MM.1S (cell line): Measurements from ENCODE around the gene PLEKHA1.

Source experiments
- EZH2 ChIP-seq: fragments of 300-600 bp; sonication (generic); optimal IDR thresholded peaks from 2 replicates; pipeline ENCODE3; 2017; ENCODE audit warnings: low read depth, mild to moderate bottlenecking, antibody characterized with exemption, low read length, mixed read lengths
- TF ChIP-seq, protein P1 (sequence below): fragments of 300-600 bp; sonication (generic); IDR thresholded peaks from 2 replicates; pipeline ENCODE4 v1.5.1; 2016; ENCODE audit warnings: antibody characterized with exemption, low read length, mixed read lengths

DNA sequence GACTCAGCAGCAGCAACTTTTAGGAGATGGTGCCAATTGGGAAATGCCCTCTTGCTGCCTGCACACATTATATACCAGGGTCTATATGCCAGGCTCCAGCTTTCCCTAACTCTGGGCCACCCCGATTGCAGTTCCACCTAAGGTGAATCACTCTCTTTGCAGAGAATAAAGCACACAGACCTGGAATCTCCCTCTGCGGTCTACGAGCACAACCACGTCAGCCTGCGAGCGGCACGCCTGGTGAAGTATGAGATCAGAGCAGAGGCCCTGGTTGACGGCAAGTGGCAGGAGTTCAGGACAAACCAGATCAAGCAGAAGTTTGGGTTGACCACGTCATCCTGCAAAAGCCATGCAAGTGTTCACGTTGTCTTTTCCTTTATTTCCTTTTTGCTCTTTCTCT lies 38.2 kb upstream of the PLEKHA1 start:
- no peak for TF ChIP-seq EZH2
- TF ChIP-seq, protein P1, sequence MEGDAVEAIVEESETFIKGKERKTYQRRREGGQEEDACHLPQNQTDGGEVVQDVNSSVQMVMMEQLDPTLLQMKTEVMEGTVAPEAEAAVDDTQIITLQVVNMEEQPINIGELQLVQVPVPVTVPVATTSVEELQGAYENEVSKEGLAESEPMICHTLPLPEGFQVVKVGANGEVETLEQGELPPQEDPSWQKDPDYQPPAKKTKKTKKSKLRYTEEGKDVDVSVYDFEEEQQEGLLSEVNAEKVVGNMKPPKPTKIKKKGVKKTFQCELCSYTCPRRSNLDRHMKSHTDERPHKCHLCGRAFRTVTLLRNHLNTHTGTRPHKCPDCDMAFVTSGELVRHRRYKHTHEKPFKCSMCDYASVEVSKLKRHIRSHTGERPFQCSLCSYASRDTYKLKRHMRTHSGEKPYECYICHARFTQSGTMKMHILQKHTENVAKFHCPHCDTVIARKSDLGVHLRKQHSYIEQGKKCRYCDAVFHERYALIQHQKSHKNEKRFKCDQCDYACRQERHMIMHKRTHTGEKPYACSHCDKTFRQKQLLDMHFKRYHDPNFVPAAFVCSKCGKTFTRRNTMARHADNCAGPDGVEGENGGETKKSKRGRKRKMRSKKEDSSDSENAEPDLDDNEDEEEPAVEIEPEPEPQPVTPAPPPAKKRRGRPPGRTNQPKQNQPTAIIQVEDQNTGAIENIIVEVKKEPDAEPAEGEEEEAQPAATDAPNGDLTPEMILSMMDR: no peak
